ENCODE results near the gene YJU2.
"Not testable (repeated sequence)": the region's sequence is repeated elsewhere in the genome, so short reads cannot be mapped to it uniquely, and the experiment has no call there.

Gene YJU2

DNA sequence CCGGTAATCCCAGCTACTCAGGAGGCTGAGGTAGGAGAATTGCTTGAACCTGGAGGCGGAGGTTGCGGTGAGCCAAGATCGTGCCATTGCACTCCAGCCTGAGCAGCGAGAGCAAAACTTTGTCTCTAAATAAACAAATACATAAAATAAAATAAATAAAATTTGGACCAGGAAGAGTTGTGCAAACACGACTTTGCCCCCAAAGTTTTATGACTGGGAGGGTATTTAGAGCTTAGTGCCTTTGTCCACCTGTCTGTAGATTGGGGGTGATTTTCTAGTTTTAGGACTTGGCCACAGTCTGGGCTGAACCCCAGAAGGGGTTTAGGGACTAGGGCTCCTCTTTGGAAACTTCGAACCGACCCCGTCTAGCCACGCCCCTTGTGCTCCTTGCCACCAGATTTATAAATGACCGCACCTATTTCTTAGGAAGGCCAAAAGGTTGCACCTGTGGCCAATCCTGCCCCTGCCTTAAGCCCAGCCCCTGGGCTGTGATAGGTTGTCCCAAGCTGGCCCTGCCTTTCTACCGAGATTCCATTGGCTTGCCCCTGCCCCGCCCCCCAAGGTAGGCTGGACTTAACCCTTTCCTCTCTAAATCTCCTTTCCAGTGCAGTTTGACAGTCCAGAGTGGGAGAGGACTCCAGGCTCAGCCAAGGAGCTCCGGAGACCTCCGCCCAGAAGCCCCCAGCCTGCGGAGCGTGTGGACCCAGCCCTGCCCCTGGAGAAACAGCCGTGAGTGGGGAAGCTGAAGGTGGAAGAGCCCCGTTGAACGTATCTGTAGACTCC, 37.5 kb downstream of the YJU2 start:
- WGBS (ENCODE audit: extremely low coverage, insufficient coverage, insufficient read length), result no CpG with 5 or more reads among the region's 20 CpGs

DNA sequence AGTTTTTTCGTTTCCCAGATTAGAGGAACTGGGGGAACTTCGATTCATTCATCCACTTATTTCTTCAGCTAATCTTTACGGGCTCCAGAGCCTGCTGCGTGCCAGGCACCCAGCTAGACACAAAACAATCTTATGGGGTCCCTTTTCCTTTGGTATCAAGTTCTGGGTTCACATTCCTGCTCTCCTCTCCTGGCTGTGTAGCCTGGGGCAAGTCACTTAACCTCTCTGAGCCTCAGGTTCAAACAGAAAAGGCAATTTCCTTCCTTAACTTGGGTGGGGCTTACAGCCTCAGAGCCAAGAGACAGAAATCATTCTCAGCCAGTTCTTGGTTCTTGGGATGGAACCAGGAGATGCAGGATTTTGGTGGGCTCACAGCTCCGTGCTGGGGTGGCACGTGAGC, 38.1 kb downstream of the YJU2 start:
- Histone ChIP-seq H3K27ac (ENCODE audit: low read depth, low read length) (no peak overlapping the region), H2BK12ac (ENCODE audit: low read length) (no peak overlapping the region), H3K79me1 (ENCODE audit: low read length) (peaks cover 2% of the 10 kb centered on the region), H2AFZ (ENCODE audit: insufficient read depth, low read length, poor library complexity) (no peak overlapping the region), H3K36me3 (ENCODE audit: control insufficient read depth in 1 of 2, insufficient read depth in 2 of 2, low read length in 2 of 2) (no peaks in the 10 kb centered on the region), H3K4ac (ENCODE audit: low read depth, low read length) (no peak overlapping the region), H2AK5ac (ENCODE audit: low read length) (no peak overlapping the region), H4K8ac (ENCODE audit: low read depth, low read length) (no peak overlapping the region), H2BK5ac (ENCODE audit: low read depth, low read length, poor library complexity) (no peak overlapping the region), H3K9ac (ENCODE audit: low read length) (no peak overlapping the region), H3K79me2 (ENCODE audit: control insufficient read depth, insufficient read depth, low read length, poor library complexity) (no peaks in the 10 kb centered on the region), H3K4me1 (ENCODE audit: control insufficient read depth in 1 of 2, insufficient read depth in 2 of 2, low read length in 2 of 2) (peaks cover 0 to 3% of the 10 kb centered on the region in 2 experiments), H3K9me3 (ENCODE audit: insufficient read depth, low read depth, low read length) (no peaks in the 10 kb centered on the region), H3K4me3 (ENCODE audit: low read depth, low read length) (no peak overlapping the region), H2BK120ac (ENCODE audit: insufficient read depth, low read length, poor library complexity) (no peak overlapping the region), H3K4me2 (ENCODE audit: low read length) (no peak overlapping the region), H3K23ac (ENCODE audit: low read length) (no peak overlapping the region), H3K14ac (ENCODE audit: low read length) (no peak overlapping the region), H4K12ac (ENCODE audit: low read depth, low read length) (no peak overlapping the region), H4K91ac (ENCODE audit: low read depth, low read length) (no peak overlapping the region), H3K27me3 (ENCODE audit: insufficient read depth, low read length) (peaks cover under 1% of the 10 kb centered on the region), H3K18ac (ENCODE audit: low read length) (no peak overlapping the region)
- no CpG with 5 or more reads among the region's 6 CpGs for WGBS (ENCODE audit: extremely low coverage, insufficient coverage, insufficient read length)
- DNase-seq, result no peak

More for the DNA sequence above, 37.5 kb downstream of the YJU2 start:
- H3K36me3 ChIP-seq (ENCODE audit: control insufficient read depth in 1 of 2, insufficient read depth in 2 of 2, low read length in 2 of 2), result no peaks in the 10 kb centered on the region
- H3K9ac ChIP-seq (ENCODE audit: low read length), result no peak overlapping the region
- H2BK12ac ChIP-seq (ENCODE audit: low read length), result no peak overlapping the region
- no peak overlapping the region for H3K14ac ChIP-seq (ENCODE audit: low read length)
- H3K23ac ChIP-seq (ENCODE audit: low read length), result no peak overlapping the region
- peak in 1 of 2 donors; percentile 27 for DNase-seq
- peaks cover 3 to 8% of the 10 kb centered on the region in 2 experiments for H3K4me1 ChIP-seq (ENCODE audit: control insufficient read depth in 1 of 2, insufficient read depth in 2 of 2, low read length in 2 of 2)
- H3K27me3 ChIP-seq (ENCODE audit: insufficient read depth, low read length), result peaks cover 6% of the 10 kb centered on the region
- no peak overlapping the region for H4K8ac ChIP-seq (ENCODE audit: low read depth, low read length)
- H3K27ac ChIP-seq (ENCODE audit: low read depth, low read length), result no peak overlapping the region
- H3K4me2 ChIP-seq (ENCODE audit: low read length), result no peak overlapping the region
- H3K79me1 ChIP-seq (ENCODE audit: low read length), result peaks cover 5% of the 10 kb centered on the region
- H3K4ac ChIP-seq (ENCODE audit: low read depth, low read length), result no peak overlapping the region
- H3K18ac ChIP-seq (ENCODE audit: low read length), result no peak overlapping the region
- no peak overlapping the region for H4K12ac ChIP-seq (ENCODE audit: low read depth, low read length)
- no peak overlapping the region for H2BK120ac ChIP-seq (ENCODE audit: insufficient read depth, low read length, poor library complexity)
- peaks cover under 1% of the 10 kb centered on the region for H3K79me2 ChIP-seq (ENCODE audit: control insufficient read depth, insufficient read depth, low read length, poor library complexity)
- H3K9me3 ChIP-seq (ENCODE audit: insufficient read depth, low read depth, low read length), result no peaks in the 10 kb centered on the region
- H3K4me3 ChIP-seq (ENCODE audit: low read depth, low read length), result no peak overlapping the region
- H2BK5ac ChIP-seq (ENCODE audit: low read depth, low read length, poor library complexity), result no peak overlapping the region
- no peak overlapping the region for H2AK5ac ChIP-seq (ENCODE audit: low read length)
- no peak overlapping the region for H2AFZ ChIP-seq (ENCODE audit: insufficient read depth, low read length, poor library complexity)
- no peak overlapping the region for H4K91ac ChIP-seq (ENCODE audit: low read depth, low read length)

- not testable (repeated sequence) for H3K27ac ChIP-seq (ENCODE audit: low read depth, low read length); H3K14ac ChIP-seq (ENCODE audit: low read length); H3K4me2 ChIP-seq (ENCODE audit: low read length); H3K4me3 ChIP-seq (ENCODE audit: low read depth, low read length); H3K4me1 ChIP-seq (ENCODE audit: control insufficient read depth in 1 of 2, insufficient read depth in 2 of 2, low read length in 2 of 2); H3K79me2 ChIP-seq (ENCODE audit: control insufficient read depth, insufficient read depth, low read length, poor library complexity); H2BK120ac ChIP-seq (ENCODE audit: insufficient read depth, low read length, poor library complexity); H3K4ac ChIP-seq (ENCODE audit: low read depth, low read length); H2BK12ac ChIP-seq (ENCODE audit: low read length); H4K91ac ChIP-seq (ENCODE audit: low read depth, low read length); H4K12ac ChIP-seq (ENCODE audit: low read depth, low read length); H2AFZ ChIP-seq (ENCODE audit: insufficient read depth, low read length, poor library complexity); H3K18ac ChIP-seq (ENCODE audit: low read length); H2AK5ac ChIP-seq (ENCODE audit: low read length); H3K23ac ChIP-seq (ENCODE audit: low read length); H3K79me1 ChIP-seq (ENCODE audit: low read length); H3K9me3 ChIP-seq (ENCODE audit: insufficient read depth, low read depth, low read length); H3K27me3 ChIP-seq (ENCODE audit: insufficient read depth, low read length); H2BK5ac ChIP-seq (ENCODE audit: low read depth, low read length, poor library complexity); H3K9ac ChIP-seq (ENCODE audit: low read length); H3K36me3 ChIP-seq (ENCODE audit: control insufficient read depth in 1 of 2, insufficient read depth in 2 of 2, low read length in 2 of 2); DNase-seq; H4K8ac ChIP-seq (ENCODE audit: low read depth, low read length)
- WGBS (ENCODE audit: extremely low coverage, insufficient coverage, insufficient read length), result no CpG with 5 or more reads among the region's 4 CpGs
Measured at GRCh38 chr19:4286141-4286540, 39.3 kb downstream of the YJU2 start.

- H3K36me3 ChIP-seq (ENCODE audit: control insufficient read depth in 1 of 2, insufficient read depth in 2 of 2, low read length in 2 of 2), result no peaks in the 10 kb centered on the region
- no peak overlapping the region for H3K9ac ChIP-seq (ENCODE audit: low read length)
- H3K14ac ChIP-seq (ENCODE audit: low read length), result no peak overlapping the region
- no peak overlapping the region for H3K23ac ChIP-seq (ENCODE audit: low read length)
- DNase-seq, result no peak
- no peaks in the 10 kb centered on the region for H3K9me3 ChIP-seq (ENCODE audit: insufficient read depth, low read depth, low read length)
- no peak overlapping the region for H4K8ac ChIP-seq (ENCODE audit: low read depth, low read length)
- no peak overlapping the region for H2BK5ac ChIP-seq (ENCODE audit: low read depth, low read length, poor library complexity)
- H3K79me2 ChIP-seq (ENCODE audit: control insufficient read depth, insufficient read depth, low read length, poor library complexity), result no peaks in the 10 kb centered on the region
- no peaks in the 10 kb centered on the region for H3K27me3 ChIP-seq (ENCODE audit: insufficient read depth, low read length)
- H3K18ac ChIP-seq (ENCODE audit: low read length), result no peak overlapping the region
- no peak overlapping the region for H4K91ac ChIP-seq (ENCODE audit: low read depth, low read length)
- no peak overlapping the region for H4K12ac ChIP-seq (ENCODE audit: low read depth, low read length)
- H3K4me2 ChIP-seq (ENCODE audit: low read length), result no peak overlapping the region
- no peak overlapping the region for H2AK5ac ChIP-seq (ENCODE audit: low read length)
- no peak overlapping the region for H2AFZ ChIP-seq (ENCODE audit: insufficient read depth, low read length, poor library complexity)
- no peak overlapping the region for H3K27ac ChIP-seq (ENCODE audit: low read depth, low read length)
- H3K4ac ChIP-seq (ENCODE audit: low read depth, low read length), result no peak overlapping the region
- no peaks in the 10 kb centered on the region for H3K79me1 ChIP-seq (ENCODE audit: low read length)
- H2BK120ac ChIP-seq (ENCODE audit: insufficient read depth, low read length, poor library complexity), result no peak overlapping the region
- no CpG with 5 or more reads among the region's 16 CpGs for whole genome bisulfite sequencing (ENCODE audit: extremely low coverage, insufficient coverage, insufficient read length)
- H3K4me3 ChIP-seq (ENCODE audit: low read depth, low read length), result no peak overlapping the region
- H2BK12ac ChIP-seq (ENCODE audit: low read length), result no peak overlapping the region
- no peaks in the 10 kb centered on the region for H3K4me1 ChIP-seq (ENCODE audit: control insufficient read depth in 1 of 2, insufficient read depth in 2 of 2, low read length in 2 of 2)
Measured at GRCh38 chr19:4288091-4288777, 41.4 kb downstream of the YJU2 start.
